Measurements from ENCODE around the gene CDH6.

CDH6 gene

DNA sequence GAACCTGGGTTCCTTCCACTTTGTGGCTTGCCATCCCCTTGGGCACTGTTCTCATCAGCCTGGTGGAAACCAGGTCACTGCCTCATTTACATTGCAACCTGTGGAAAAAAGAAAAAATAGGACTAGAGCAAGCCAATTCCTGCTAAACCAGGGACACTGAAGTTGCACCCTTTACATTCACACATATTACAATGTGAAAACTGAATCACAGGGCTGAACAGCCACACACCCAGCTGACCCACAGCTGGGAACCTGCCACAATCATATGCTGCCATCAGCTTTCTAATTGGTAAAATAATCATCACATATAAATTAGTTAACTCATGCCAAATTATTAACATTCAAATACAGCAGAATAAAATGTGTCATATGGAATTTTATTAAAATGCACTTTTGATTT, 94.5 kb downstream of the CDH6 start:
- Histone ChIP-seq H3K9ac (no peak overlapping the region), H3K9me3 (ENCODE audit: control insufficient read depth, low read length) (no peaks in the 10 kb centered on the region), H3K27me3 (ENCODE audit: control insufficient read depth, insufficient read depth, low read length) (no peaks in the 10 kb centered on the region), H3K4me3 (ENCODE audit: low read depth, low read length) (no peak overlapping the region), H3K4me2 (ENCODE audit: low read length) (no peak overlapping the region), H3K79me2 (no peaks in the 10 kb centered on the region), H3K36me3 (ENCODE audit: control insufficient read depth, insufficient read depth, low read length) (no peaks in the 10 kb centered on the region), H3K4me1 (no peaks in the 10 kb centered on the region), H2AFZ (no peak overlapping the region), H3K27ac (no peak overlapping the region)
- no peak for TF ChIP-seq CTCF (IDR thresholded peaks at IDR 0.05)

DNA sequence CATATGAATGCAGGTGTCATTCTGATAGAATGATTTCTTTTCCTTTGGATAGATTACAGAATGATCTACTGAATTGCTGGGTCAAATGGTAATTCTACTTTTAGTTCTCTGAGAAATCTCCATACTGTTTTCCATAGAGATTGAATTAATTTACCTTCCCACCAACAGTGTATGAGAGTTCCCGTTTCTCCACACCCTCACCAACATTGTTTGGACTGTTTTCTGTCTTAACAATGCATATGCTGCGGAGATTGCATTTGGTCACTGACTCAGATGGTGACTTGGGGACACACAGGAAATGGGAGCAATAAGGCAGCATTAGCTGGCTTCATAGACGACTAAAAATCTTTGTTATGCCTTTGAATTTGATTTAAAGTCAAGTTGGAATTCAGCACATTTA, 95.9 kb downstream of the CDH6 start:
- H3K9me3 ChIP-seq (ENCODE audit: control insufficient read depth, low read length) = no peaks in the 10 kb centered on the region
- no peak overlapping the region for H3K27ac ChIP-seq
- no peak overlapping the region for H3K9ac ChIP-seq
- no peak overlapping the region for H3K4me2 ChIP-seq (ENCODE audit: low read length)
- no peaks in the 10 kb centered on the region for H3K36me3 ChIP-seq (ENCODE audit: control insufficient read depth, insufficient read depth, low read length)
- H3K4me3 ChIP-seq (ENCODE audit: low read depth, low read length) = no peak overlapping the region
- H3K4me1 ChIP-seq = no peaks in the 10 kb centered on the region
- H3K27me3 ChIP-seq (ENCODE audit: control insufficient read depth, insufficient read depth, low read length) = no peaks in the 10 kb centered on the region
- no peak overlapping the region for H2AFZ ChIP-seq
- no peaks in the 10 kb centered on the region for H3K79me2 ChIP-seq
- no peak for TF ChIP-seq CTCF (IDR thresholded peaks at IDR 0.05)

DNA sequence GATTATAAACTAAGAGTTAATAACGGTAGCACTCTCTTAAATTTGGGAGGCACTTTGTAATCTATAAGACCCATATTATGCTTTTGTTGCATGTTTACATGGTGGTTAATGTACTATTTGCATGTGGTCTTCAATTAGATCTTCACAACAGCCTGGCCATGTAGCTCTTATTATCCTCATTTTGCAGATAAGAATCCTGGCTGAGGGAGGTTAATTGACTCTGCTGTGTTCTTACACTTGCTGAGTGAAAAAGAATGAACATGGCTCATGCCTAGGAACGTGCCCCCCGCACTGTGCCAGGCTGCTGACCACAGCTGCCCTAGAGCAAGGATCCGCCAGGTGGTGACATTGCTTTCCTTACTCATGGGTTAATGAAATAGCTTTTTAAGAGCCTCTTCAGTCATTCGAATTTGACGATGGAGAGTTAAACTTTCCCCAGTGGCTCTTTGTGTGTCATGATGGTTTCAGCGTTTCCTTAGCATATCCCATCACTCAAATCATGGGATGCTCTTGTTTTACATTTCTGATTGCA, 97.9 kb downstream of the CDH6 start:
- H3K9me3 ChIP-seq (ENCODE audit: control insufficient read depth, low read length) = no peaks in the 10 kb centered on the region
- H3K27ac ChIP-seq = no peak overlapping the region
- H3K4me1 ChIP-seq = no peaks in the 10 kb centered on the region
- TF ChIP-seq CTCF (IDR thresholded peaks at IDR 0.05) = no peak
- no peaks in the 10 kb centered on the region for H3K36me3 ChIP-seq (ENCODE audit: control insufficient read depth, insufficient read depth, low read length)
- no peak overlapping the region for H3K9ac ChIP-seq
- no peaks in the 10 kb centered on the region for H3K79me2 ChIP-seq
- H2AFZ ChIP-seq = no peak overlapping the region
- no peaks in the 10 kb centered on the region for H3K27me3 ChIP-seq (ENCODE audit: control insufficient read depth, insufficient read depth, low read length)
- no peak overlapping the region for H3K4me2 ChIP-seq (ENCODE audit: low read length)
- H3K4me3 ChIP-seq (ENCODE audit: low read depth, low read length) = no peak overlapping the region

- no peak for TF ChIP-seq CTCF (IDR thresholded peaks at IDR 0.05)
- no peaks in the 10 kb centered on the region for H3K9me3 ChIP-seq (ENCODE audit: control insufficient read depth, low read length)
- H3K4me2 ChIP-seq (ENCODE audit: low read length) = no peak overlapping the region
- no peaks in the 10 kb centered on the region for H3K36me3 ChIP-seq (ENCODE audit: control insufficient read depth, insufficient read depth, low read length)
- H3K4me3 ChIP-seq (ENCODE audit: low read depth, low read length) = no peak overlapping the region
- H2AFZ ChIP-seq = no peak overlapping the region
- H3K4me1 ChIP-seq = no peaks in the 10 kb centered on the region
- no peaks in the 10 kb centered on the region for H3K79me2 ChIP-seq
- no peak overlapping the region for H3K27ac ChIP-seq
- no peaks in the 10 kb centered on the region for H3K27me3 ChIP-seq (ENCODE audit: control insufficient read depth, insufficient read depth, low read length)
- no peak overlapping the region for H3K9ac ChIP-seq
These were observed 107.0 kb downstream of the CDH6 start for GRCh38 chr5:31300501-31300900.

- no peak overlapping the region for H3K4me3 ChIP-seq (ENCODE audit: low read depth, low read length)
- TF ChIP-seq CTCF (IDR thresholded peaks at IDR 0.05) = no peak
- no peak overlapping the region for H3K4me2 ChIP-seq (ENCODE audit: low read length)
- no peaks in the 10 kb centered on the region for H3K4me1 ChIP-seq
- no peak overlapping the region for H3K9ac ChIP-seq
- H3K9me3 ChIP-seq (ENCODE audit: control insufficient read depth, low read length) = no peaks in the 10 kb centered on the region
- H2AFZ ChIP-seq = no peak overlapping the region
- no peaks in the 10 kb centered on the region for H3K36me3 ChIP-seq (ENCODE audit: control insufficient read depth, insufficient read depth, low read length)
- H3K27ac ChIP-seq = no peak overlapping the region
- no peaks in the 10 kb centered on the region for H3K27me3 ChIP-seq (ENCODE audit: control insufficient read depth, insufficient read depth, low read length)
- no peaks in the 10 kb centered on the region for H3K79me2 ChIP-seq
These were observed 108.3 kb downstream of the CDH6 start for GRCh38 chr5:31301833-31302232.

Measured in parathyroid adenoma (tissue), 2 donors.